BJ (cell line): ENCODE data around the gene FANK1. TPM values are rescaled to one million over a fixed set of nuclear protein-coding genes. Genes with fewer than 3 reads are reported as not detected.

Experiments
- CTCF ChIA-PET: fragments of 350-600 bp; formaldehyde crosslinking; extraction: SDS; loops from one replicate; lab custom pipeline; 2021; ENCODE audit warnings: antibody characterized with exemption, inconsistent platforms; lab: Yijun Ruan, JAX
- POLR2A ChIA-PET: fragments of 300-600 bp; sonication (Branson Sonifier 250); formaldehyde crosslinking; extraction: SDS; loops from one replicate; lab custom pipeline; 2021; ENCODE audit warnings: antibody characterized with exemption; lab: Charles Lee
- DNase-seq: peaks from one replicate; pipeline ENCODE4 v3.0.0-alpha.2; 2011; ENCODE audit warnings: low read depth
- H3K27me3 ChIP-seq: 2 replicates; pipeline ENCODE4 v1.6.0; 2011; ENCODE audit warnings: low read length; ENCODE audit not compliant: control insufficient read depth, insufficient read depth
- H3K36me3 ChIP-seq: 2 replicates; pipeline ENCODE4 v1.5.1; 2011; ENCODE audit warnings: low read length; ENCODE audit not compliant: control insufficient read depth, insufficient read depth
- H3K4me3 ChIP-seq: 2 replicates; pipeline ENCODE4 v1.5.1; 2011; ENCODE audit warnings: low read depth, mild to moderate bottlenecking, control low read depth, low read length
- polyA plus RNA-seq: library from polyadenylated mRNA; depleted of rRNA; stranded (reverse); fragments of >200 nt; gene quantifications from 2 replicates; pipeline ENCODE4 v1.2.3, GENCODE V29; 2011
- TF ChIP-seq, protein P1 (sequence below): IDR thresholded peaks from 2 replicates; pipeline ENCODE4 v1.5.1; 2011; ENCODE audit warnings: low read depth, mild to moderate bottlenecking, control low read depth, inconsistent platforms, low read length, moderate library complexity; ENCODE audit not compliant: insufficient read depth

FANK1 gene
- polyA plus RNA-seq, 1 experiment = 1.8 TPM

GRCh38 chr10:126049759-126050700, 153.7 kb downstream of the FANK1 start:
- peak; percentile 63 for DNase-seq
- Histone ChIP-seq H3K4me3 (no peak overlapping the region), H3K36me3 (no peaks in the 10 kb centered on the region), H3K27me3 (peaks cover 2% of the 10 kb centered on the region; the same call in 1 of the 2 replicates)
- POLR2A ChIA-PET = interaction anchor here (1.1 kb wide), 1 partner anchor 10 kb away, joined by 3 read pairs; no protein-coding TSS in a partner anchor
- CTCF ChIA-PET = interaction anchor here (0.9 kb wide), 1 partner anchor 47 kb away, joined by 3 read pairs; no protein-coding TSS in a partner anchor
- TF ChIP-seq, protein P1, sequence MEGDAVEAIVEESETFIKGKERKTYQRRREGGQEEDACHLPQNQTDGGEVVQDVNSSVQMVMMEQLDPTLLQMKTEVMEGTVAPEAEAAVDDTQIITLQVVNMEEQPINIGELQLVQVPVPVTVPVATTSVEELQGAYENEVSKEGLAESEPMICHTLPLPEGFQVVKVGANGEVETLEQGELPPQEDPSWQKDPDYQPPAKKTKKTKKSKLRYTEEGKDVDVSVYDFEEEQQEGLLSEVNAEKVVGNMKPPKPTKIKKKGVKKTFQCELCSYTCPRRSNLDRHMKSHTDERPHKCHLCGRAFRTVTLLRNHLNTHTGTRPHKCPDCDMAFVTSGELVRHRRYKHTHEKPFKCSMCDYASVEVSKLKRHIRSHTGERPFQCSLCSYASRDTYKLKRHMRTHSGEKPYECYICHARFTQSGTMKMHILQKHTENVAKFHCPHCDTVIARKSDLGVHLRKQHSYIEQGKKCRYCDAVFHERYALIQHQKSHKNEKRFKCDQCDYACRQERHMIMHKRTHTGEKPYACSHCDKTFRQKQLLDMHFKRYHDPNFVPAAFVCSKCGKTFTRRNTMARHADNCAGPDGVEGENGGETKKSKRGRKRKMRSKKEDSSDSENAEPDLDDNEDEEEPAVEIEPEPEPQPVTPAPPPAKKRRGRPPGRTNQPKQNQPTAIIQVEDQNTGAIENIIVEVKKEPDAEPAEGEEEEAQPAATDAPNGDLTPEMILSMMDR = no peak

DNA sequence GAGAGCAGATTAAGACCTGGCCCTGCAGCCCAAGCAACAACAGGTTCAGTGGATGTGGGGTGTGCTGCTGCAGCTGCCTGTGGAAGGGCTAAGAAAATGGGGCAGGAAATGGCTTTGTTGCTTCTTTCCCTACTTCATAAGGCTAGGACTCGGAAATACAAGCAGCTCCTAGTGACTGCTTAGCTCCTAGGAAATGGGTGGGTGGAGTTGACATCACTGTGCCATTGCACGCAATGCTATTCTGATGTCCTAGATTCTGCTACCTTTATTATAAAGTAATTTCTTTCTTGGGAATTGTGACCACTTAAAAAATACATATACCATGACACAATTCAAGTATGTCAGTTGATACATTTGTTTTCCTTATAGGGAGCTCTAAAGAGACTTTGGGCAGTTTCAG, 155.8 kb downstream of the FANK1 start:
- ChIA-PET CTCF (no interaction called here), POLR2A (no interaction called here)

GRCh38 chr10:126054191-126054590, 157.8 kb downstream of the FANK1 start:
- TF ChIP-seq, protein P1 = no peak
- peaks cover 7% of the 10 kb centered on the region for H3K27me3 ChIP-seq
- no peak for DNase-seq
- no peak overlapping the region for H3K4me3 ChIP-seq
- CTCF ChIA-PET = no interaction called here
- POLR2A ChIA-PET = no interaction called here
- no peaks in the 10 kb centered on the region for H3K36me3 ChIP-seq

More for the DNA sequence above, 155.8 kb downstream of the FANK1 start:
- Histone ChIP-seq H3K27me3 (peaks cover 4% of the 10 kb centered on the region), H3K36me3 (no peaks in the 10 kb centered on the region), H3K4me3 (no peak overlapping the region)
- DNase-seq = no peak
- TF ChIP-seq, protein P1 = no peak

DNA sequence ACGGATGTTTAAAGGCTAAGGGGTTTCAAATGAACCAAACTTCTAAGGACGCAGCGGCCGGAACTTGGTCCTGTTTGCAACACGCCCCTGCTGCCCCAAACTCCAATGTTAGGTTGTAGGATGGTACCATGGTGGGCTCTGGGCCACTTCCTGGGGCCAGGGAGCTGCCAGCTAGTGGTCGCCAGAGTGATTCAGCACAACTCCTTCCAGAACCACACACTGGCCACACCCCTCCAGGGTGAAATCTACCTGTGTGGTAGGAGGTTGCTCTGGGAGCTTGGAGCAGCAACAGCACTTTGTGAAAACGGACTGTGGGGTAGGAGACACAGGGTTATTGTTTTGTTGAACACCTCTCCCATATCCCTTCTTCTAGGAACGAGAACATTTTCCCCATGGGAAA, 161.1 kb downstream of the FANK1 start:
- H3K4me3 ChIP-seq = no peak overlapping the region
- H3K36me3 ChIP-seq = no peaks in the 10 kb centered on the region
- no peak for DNase-seq
- H3K27me3 ChIP-seq = peaks cover 7% of the 10 kb centered on the region
- POLR2A ChIA-PET = no interaction called here
- TF ChIP-seq, protein P1 = no peak
- CTCF ChIA-PET = no interaction called here

DNA sequence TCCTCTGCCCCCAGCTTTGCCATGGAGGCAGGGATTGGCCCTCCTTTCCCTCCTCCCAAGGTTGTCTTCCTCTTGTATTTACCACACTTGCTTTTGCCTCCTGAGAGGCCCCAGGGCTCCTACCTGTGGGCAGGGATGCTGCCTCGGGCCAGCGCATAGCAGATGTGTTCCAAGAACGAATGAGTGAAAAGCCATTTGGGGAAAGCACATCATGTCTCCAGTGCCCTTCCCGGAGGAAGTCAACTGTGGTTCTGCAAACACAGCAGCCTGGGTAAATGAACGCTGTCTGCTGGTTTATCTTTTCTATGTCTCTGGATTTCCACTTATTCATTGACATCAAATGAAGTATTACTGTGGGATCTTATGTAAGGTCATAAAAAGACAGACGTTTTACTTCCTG, 161.7 kb downstream of the FANK1 start:
- H3K36me3 ChIP-seq = no peaks in the 10 kb centered on the region
- H3K4me3 ChIP-seq = no peak overlapping the region
- no peak for DNase-seq
- POLR2A ChIA-PET = no interaction called here
- peaks cover 7% of the 10 kb centered on the region for H3K27me3 ChIP-seq
- CTCF ChIA-PET = no interaction called here
- TF ChIP-seq, protein P1 = no peak
